GM18505 (cell line): ENCODE data around the gene HECTD2.

Experiments used
- ATAC-seq: cut with Tn5 transposase; IDR thresholded peaks from one replicate; pipeline ENCODE4 v1.9.1; 2021; ENCODE audit not compliant: unreplicated experiment
- POLR2A ChIP-seq: IDR thresholded peaks from 4 replicates; pipeline ENCODE4 v1.6.1; 2011; ENCODE audit warnings: borderline replicate concordance; ENCODE audit not compliant: insufficient read depth, insufficient read length; ENCODE audit errors: extremely low read depth

The HECTD2 gene

DNA sequence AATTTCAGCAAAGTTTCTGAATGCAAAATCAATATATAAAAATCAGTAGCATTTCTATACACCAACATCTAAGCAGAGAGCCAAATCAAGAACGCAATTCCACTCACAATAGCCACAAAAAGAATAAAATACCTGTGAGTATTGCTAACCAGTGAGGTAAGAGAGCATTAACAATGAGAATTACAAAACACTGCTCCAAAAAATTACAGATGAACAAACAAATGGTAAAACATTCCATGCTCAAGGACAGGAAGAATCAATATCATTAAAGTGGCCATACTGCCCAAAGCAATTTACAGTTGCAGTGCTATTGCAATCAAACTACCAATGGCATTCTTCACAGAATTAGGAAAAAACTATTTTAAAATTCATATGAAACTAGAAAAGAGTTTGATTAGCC, 61.5 kb downstream of the HECTD2 start:
- no peak for TF ChIP-seq POLR2A

DNA sequence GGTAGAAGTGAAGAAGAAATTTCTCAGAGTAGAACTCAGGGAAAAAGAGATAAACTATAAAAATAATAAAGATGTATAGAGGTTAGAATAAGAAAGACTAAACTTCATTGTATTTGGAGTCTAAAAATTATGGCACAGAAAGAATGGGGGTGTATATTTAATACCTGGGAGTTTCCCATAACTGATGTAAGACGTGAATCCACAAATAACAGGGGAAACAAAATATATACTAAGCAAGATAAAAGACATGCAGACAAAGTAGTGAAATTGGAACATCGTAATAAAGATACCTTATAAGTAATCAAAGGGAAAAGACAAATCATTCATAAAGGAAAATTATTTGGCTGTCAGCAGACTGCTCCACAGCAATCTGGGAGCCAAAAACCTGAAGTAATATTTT, 62.8 kb downstream of the HECTD2 start:
- ATAC-seq: no peak
- no peak for TF ChIP-seq POLR2A

More for the DNA sequence above, 61.5 kb downstream of the HECTD2 start:
- ATAC-seq: no peak

DNA sequence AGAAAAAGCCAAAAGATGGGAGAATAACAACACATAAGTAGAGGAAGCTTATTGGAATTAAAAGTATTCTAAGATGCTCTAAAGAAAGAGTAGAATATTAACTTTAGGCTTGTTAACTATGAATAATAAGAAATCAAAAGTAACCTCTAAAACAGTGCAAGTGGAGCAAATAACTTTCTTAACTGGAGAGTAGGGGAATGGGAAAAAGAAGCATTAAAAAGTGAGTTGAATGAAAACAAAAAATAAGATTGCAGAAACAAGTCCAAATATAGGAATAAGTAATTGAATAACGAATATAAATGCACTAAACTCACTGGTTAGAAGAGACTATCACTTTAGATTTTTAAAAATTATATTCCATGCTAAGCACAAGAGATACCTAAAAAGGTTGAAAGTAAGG, 63.9 kb downstream of the HECTD2 start:
- TF ChIP-seq POLR2A: no peak
- no peak for ATAC-seq

DNA sequence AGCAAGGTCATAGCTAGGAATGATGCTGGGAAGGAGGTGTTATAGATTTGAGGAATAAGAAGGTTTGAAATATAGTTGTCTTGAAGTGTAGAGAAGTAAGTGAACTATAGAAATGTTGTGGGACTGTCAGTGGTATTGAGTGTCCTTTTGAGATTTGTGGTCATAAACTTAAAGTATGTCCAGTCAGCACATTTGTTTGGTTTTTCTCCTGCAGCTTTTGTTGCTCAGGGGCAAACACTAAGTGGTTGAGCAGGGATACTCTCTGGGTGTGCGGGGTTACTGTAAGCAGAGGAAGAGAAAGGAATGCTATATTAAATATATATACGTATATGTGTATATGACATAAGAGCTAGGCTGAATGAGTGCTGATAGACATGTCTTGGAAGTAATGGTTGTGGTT, 67.1 kb downstream of the HECTD2 start:
- TF ChIP-seq POLR2A: no peak
- no peak for ATAC-seq

DNA sequence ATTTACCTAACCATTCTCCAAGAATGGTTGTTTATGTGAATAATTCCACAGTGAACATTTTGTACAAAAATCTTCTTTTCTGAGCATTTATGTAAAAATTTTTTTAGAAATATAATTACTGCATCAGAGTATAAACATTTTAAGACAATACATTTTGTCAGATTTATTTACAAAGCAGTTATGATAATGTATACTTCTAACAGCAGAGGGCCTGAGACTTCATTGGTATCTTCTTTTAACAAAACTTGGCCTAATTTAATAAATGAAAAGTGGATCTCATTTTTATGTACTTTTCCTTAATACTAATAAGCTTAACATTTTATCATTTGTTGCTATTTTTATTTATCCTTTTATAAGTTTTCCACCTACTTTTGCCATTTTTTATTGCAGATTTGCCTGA, 69.4 kb downstream of the HECTD2 start:
- TF ChIP-seq POLR2A: no peak
- ATAC-seq: no peak

DNA sequence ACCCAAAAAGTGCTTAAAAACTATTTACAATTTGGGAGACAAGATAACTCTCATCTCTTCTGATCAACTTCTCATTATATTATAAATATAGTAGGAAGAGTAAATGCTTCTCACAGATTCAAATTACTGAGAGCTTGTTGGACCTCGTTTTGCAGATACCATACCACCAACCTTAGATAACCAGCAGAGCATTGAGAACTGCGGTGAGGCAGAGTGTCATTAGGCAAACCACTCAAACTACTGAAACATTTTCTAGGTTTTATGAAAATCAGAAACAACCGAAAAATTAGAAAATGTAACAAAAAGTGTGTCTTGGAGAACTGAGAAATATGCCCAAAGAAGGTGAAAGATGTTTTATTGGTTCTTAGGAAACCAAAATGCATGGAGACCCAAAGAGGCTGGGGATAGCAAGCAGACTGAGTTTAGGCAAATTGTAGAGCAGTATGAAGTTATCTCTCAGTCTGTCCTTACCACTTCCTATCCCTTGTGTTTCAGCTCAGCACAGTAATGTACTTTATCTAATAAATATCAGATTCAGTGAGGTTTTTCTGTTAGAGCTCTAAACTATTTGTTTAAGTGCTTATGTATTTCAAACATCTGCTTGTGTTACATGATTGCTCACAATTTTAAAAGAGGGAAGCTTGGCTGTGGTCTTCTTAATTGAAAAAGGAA, 77.9 kb downstream of the HECTD2 start:
- ATAC-seq: no peak
- TF ChIP-seq POLR2A: no peak

DNA sequence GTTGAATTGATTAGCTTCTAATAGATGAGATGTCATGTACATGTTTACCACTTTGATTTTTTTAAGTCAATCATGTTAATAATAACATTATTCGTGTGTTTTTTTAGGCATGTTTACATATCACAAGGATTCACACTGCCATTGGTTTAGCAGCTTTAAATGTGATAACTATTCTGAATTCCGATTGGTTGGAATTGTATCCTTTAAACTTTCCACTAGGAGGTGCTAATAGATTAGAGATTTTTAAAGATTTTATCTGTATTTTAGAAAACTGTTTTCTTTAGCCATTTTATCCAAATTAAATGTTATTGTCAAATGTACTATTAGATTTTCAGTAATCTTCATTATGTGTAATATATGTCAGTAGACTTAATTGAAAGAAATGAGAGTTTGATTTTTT, 83.2 kb downstream of the HECTD2 start:
- TF ChIP-seq POLR2A: no peak

DNA sequence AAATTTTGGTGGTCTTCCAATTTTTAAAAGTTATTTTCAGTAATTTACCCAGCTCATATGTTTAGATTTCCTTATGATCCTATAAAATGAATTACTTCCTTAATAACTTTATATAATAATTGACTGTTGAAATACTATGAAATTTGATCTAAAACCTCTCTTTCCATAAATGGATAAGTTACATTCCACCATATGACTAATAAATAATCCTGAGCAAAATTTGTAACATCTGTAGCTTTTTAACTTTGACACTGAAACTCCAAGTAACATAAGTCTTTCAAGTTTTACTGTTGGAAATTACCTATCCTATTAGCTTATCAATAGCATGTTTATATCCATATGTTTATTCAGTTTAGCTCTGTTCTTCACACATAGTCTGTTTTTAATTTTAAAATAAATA, 85.3 kb downstream of the HECTD2 start:
- ATAC-seq: no peak

More for the DNA sequence above, 83.2 kb downstream of the HECTD2 start:
- ATAC-seq: no peak

DNA sequence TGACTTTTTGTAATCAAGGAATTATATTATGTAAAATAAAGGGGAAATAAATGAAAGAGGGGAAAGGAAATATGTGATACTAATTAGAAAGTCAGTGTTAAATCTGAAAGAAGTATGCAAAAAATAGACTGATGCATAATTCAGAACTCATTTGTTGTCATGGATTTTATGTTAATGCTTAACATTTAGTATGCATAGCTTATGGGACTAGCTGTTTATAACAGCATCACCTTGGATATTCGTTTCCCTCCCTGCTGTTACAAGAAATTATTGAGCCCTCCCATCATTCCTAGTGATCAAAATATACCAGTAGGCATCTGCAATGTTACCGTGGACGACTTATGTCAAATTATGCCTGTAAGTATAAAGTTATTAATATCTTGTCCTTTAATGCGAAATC, 85.9 kb downstream of the HECTD2 start:
- no peak for TF ChIP-seq POLR2A

More for the DNA sequence above, 85.3 kb downstream of the HECTD2 start:
- TF ChIP-seq POLR2A: no peak

DNA sequence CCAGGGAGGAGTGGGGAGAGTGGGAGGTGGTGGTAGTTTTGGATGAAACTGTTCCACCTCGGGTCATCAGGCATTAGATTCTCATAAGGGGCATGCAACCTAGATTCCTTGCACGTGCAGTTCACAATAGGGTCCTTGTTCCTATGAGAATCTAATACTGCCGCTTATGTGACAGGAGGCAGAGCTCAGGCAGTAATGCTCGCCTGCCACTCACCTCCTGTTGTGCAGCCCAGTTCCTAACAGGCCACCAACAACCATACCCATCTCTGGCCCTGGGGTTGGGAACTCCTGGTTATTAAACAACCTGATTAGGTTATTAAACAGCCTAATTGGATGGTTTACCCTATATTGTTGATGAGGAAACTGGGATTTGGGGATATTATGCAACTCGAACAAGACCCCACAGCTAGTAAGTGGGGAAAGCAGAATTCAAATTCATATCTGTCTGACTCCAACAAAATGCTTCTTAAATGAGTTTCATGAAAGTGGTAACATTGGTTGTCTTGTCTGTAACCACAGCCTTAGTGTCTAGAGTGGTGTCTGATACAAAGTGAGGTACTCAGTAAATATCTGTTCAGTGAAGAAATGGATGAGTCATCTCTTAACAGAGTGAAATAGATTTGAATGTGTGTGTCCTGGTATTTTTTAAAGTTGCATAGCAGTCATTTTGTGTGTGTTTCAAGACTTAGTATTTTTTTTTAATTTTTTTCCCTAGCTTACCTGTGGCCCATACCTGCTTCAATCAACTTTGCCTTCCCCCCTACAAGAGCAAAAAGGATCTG, 101.6 kb downstream of the HECTD2 start:
- no peak for ATAC-seq
- TF ChIP-seq POLR2A: no peak

More for the DNA sequence above, 85.9 kb downstream of the HECTD2 start:
- no peak for ATAC-seq

DNA sequence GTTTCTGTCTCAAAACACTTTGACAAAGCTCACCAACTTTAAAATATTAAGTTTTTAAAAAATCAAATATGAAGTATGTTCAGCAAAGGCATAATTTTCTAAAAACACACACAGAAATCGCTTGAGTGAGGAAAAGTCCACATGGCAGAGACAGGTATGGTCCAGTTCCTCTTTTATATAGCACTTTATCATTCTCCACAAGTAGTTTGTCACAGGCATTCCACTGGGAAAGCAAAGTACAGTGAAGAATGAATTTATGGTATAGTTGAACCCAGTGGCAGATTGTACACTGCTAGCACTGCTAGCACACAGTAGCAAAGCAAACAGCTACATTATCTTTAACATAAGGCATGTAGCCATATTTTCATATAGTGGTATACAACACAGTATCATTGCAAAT, 102.3 kb downstream of the HECTD2 start:
- ATAC-seq: no peak
- TF ChIP-seq POLR2A: no peak

DNA sequence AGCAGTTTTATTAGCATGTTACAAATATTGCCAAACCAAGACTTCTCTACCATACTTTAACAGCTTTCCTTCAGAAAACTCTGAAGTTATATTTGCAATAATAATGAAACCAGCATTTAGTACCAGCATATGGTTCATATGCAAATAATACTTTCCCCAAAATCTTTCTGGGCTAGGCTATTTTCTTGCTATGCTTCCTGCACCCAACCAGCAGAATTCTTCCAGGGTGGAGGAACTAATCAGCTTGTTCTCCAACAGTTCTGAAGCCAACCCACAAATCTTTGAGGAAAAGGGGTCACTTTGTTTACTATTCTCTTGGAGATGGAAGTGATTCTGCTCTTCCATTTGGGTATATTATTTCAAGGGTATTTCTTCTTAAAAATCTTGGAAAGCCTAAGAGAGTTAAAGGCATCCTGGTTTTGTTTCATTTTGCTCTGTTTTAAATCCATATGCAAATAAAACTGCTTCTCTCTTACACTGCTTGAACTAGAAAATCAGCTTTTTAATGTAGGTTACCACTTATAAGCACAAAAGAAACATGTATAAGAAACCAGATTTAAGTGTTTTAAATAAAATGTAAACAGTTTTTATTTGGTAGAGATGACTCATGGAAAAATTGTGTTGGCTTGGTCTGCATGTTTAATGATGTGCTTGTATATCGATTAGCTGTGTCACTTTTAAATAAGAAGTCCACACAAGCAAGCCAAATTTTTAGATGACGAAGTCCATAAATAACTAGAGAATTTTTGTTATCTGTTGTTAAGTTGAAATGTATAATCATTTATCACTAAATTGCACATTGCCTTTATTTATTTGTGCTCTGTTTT, 103.7 kb downstream of the HECTD2 start:
- no peak for ATAC-seq
- TF ChIP-seq POLR2A: no peak

DNA sequence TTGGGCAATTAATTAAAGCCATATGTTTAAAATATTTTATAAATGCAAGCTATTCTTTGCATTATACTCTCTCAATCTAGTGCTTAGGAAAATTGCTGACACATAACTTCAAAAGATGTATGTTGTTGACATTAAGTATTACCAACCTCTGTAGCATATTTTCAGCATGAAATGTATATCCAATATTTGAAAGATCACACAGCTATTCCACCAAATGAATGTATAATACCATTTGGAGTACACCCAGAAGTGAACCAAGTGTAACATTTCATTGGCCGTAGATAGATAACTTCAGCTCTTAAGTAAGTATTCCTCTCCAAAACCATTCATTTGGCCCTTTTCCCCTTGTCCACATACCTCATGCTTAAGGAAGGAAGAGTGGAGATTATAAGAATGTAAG, 104.6 kb downstream of the HECTD2 start:
- no peak for ATAC-seq
- TF ChIP-seq POLR2A: no peak

DNA sequence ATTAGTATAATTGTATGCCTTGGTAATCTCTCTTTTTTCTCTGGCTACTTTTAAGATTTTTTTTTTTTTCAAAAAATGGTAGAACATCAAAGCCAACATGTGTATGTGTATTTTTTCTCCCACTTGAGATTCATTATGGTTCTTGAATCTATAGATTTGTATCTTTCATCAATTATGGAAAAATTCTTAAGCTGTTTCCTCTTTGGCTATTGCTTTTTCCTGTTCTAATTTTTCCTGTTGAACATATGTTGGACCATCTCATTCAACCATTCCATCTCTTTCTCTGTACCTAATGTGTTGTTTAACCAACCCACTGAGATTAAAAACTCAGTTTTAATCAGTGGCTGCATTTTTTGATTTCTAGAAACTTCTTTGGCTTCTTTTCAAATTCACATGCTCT, 107.2 kb downstream of the HECTD2 start:
- ATAC-seq: no peak
- TF ChIP-seq POLR2A: no peak

DNA sequence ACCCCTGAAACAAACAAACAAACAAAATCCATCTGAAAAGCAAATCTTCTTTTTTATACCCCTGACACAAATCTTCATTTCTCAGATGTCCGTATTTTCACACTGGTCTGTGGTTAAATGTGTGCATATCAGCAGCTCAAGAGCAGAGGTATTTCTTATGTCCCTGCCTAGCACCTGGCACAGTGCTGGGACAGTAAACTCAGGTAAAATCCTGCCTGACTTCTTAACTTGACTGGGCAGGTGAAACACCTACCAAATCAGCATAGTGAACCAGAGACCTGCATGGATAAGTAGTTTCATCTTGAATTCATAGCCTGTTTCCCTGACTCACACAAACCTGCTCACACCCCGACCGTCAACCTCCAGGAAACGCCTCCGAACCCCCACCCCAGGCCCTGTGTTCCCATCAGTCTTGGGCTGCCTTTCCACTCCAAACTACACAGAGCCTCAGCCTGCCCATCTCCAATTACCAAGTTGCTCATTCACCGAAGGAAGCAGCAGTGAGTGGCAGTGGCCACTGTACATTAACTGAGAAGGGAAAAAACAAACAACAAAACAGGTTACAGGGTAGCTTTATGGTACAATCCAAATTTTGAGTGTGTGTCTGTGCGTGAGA, 109.9 kb downstream of the HECTD2 start:
- ATAC-seq: no peak
- no peak for TF ChIP-seq POLR2A
